NCI-H748 (cell line): ENCODE data around the gene TOR2A.
A peak's percentile ranks its signal among the peaks of the same experiment; 100 is the strongest.
"Not testable (repeated sequence)": the region's sequence is repeated elsewhere in the genome, so short reads cannot be mapped to it uniquely, and the experiment has no call there.

ENCODE experiments used
- DNase-seq: peaks from one replicate; lab custom pipeline; 2025; ENCODE audit not compliant: unreplicated experiment; lab: John Stamatoyannopoulos, UW

The TOR2A gene

GRCh38 chr9:127734747-127735529 is at the start of gene TOR2A:
Gene TOR2A, minus strand, starts transcription at chr9:127735294. Its CDS starts 24 bp downstream, at chr9:127735270.
- DNase-seq = peak; percentile 98

DNA sequence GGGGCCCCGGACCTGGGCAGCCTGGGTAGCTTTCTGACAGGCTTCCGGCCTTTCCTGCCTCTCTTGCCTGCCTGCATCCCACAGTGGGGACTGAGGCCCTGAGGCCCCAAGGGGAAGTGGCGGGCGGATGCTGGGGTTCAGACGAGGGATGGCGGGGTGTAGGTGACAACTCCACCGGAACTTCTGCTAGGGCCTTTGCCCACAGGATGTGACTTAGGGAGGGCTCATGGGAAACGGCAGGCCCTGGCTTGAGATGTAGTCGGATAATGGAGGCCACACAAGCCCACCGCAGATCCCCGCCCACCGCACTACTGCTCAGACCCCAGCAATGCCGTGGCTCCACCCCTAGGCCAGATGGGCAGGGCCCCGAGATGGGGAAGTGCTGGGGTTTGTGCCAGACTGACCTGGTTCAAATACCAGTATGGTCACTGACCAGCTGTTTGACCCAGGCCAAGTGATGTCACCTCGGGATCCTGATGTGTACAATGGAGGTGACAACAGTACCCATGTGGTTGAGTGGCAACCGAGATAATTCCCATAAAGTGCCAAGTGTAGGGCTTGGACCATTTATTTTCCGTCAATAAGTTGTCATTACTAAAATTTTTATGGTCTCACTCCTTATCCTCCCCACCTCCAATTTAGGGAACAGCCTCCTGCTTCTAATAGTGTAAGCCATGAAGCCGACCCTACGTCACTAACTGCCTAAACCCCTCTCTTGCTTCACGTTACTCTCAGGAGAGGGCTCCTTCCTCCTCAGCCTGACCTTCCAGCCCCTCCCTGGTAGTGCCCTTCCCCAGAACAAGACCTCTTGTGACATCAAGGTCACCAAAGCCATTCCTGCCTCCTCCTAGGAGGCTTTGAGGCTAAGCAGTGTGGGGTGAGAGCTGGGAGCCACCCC is 48.3 kb upstream of the TOR2A start:
- no peak for DNase-seq

- no peak for DNase-seq
Observed at GRCh38 chr9:127781806-127782205, 46.7 kb upstream of the TOR2A start.

DNA sequence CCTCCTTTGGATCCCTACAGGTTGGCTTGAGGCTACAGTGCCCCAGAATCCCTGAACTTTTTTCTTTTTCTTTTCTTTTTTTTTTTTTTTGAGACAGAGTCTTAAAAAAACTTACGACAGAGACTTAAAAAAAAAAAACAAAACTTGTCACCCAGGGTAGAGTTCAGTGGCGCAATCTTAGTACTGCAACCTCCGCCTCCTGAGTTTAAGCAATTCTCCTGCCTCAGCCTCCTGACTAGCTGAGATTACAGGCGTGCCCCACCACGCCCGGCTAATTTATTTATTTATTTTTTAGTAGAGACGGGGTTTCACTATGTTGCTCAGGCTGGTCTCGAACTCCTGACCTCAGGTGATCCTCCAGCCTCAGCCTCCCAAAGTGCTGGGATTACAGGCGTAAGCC is 45.8 kb upstream of the TOR2A start:
- not testable (repeated sequence) for DNase-seq

GRCh38 chr9:127780126-127780885 is 45.2 kb upstream of the TOR2A start:
- DNase-seq = no peak

- no peak for DNase-seq
Observed at GRCh38 chr9:127779136-127779981, 44.3 kb upstream of the TOR2A start.

GRCh38 chr9:127778280-127779135 is 43.4 kb upstream of the TOR2A start, which contains the start of gene SH2D3C:
Gene SH2D3C, minus strand, starts transcription at chr9:127778666. Its CDS starts 39 bp downstream, at chr9:127778627.
- no peak for DNase-seq

- DNase-seq = no peak
Observed at GRCh38 chr9:127777368-127777980, 42.4 kb upstream of the TOR2A start.

GRCh38 chr9:127776924-127777289 is 41.8 kb upstream of the TOR2A start:
- no peak for DNase-seq

DNA sequence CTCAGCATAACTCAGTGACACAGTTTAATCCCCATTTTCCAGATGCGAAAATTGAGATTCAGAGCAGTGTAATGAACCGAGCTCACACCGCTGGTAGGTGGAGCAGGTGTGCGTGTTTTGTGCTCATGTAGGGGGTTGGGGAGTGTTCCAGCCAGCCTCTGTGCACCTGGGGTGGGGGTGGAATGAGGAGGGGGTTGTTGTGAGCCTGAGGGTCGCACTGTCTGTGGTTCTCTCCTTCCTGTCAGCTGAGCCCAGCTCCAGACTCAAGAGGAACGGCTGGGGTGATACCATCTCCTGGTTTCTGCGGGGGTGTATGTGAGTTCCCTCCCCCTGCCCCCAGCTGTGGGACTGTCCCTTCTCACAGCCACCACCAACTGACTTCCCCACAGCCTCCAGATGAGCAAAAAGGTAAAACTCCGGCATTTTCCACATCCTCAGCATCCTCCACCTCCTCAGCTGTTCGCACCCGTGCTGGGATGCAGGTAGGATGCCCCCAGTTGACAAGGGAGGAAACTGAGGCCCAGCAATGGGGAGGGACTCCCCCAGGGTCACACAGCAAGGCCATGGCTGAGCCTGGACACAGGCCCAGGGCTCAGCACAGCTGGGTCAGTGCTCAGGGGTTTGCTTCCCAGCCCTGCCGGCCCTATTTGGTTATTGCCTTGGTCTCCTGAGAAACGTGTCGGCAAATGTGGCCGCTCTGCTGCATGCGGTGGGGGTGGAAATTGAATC is 41.3 kb upstream of the TOR2A start:
- peak; percentile 26 for DNase-seq

DNA sequence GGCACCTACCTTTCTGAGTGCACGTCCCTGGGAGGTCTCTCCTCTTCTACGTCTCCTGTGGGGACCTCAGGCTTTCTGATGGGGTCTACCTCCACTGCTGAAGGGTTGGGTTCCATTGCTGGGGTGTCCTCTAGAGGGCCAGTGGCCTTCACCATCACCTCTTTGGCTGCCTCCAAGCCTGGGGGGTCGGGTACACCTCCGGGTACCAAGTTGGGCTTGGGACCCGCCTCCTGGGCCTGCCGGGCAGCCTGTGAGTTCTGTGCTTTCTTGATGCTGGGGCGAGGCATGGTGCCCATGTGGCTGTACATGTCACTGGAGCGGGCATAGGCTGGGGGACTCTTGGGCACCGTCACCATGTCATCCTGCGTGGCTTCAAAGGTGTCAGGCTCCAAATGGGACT is 38.9 kb upstream of the TOR2A start:
- no peak for DNase-seq

- no peak for DNase-seq
Observed at GRCh38 chr9:127773272-127773671, 38.2 kb upstream of the TOR2A start.

- DNase-seq = no peak
Observed at GRCh38 chr9:127772603-127773002, 37.5 kb upstream of the TOR2A start.

DNA sequence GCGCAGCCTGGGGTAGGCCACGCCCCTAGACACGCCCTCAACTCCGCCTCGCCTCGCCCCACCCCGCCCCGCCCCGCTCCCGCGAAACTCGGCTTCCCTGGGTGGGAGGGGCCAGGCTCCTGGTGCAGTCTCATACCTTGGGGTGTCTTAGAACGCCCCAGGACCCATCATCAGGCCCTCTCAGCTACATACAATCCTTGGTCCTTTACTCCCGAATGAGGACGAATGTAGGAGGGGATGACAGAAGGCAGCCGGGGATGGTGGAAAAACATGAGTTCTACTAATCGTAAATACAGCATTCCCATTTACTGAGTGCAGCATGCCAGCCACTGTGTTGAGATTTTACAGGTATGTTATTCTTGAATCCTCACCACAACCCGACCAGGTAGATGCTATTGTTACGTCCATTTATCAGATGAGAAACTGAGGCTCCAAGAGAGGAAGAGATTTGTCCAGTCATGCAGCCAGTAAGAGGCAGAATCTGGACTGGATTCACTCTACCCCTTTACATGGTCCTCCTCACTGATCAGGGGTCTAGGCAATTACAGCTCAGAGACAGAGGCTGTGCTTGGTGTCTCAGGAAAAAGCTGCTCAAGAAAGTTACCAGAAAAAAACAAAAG is 36.6 kb upstream of the TOR2A start:
- DNase-seq = no peak

GRCh38 chr9:127770905-127771569 is 35.9 kb upstream of the TOR2A start:
- DNase-seq = peak; percentile 98

DNA sequence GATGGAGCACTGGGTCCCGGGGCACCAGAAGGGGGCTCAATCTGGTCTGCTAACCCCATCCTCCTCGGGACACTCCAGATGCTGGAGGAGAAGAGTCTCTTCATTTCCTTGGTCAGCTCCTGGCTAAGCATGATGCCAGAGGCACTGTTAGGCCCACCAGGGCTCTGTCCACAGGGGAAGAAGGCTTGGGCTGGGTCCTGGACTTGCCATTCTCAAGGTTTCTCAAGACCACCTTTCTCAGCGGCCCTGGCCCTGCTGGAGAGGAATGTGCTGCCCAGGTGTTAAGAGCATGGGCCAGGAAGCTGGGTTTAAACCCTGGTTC is 35.5 kb upstream of the TOR2A start:
- DNase-seq = no peak

GRCh38 chr9:127769929-127770582 is 35.0 kb upstream of the TOR2A start:
- DNase-seq = no peak
